Lower leg skin (tissue), 4 donors: Measurements from ENCODE around the gene LCMT1. TPM values are rescaled to one million over a fixed set of nuclear protein-coding genes. Genes with fewer than 3 reads are reported as not detected.
"Not testable (repeated sequence)": the region's sequence is repeated elsewhere in the genome, so short reads cannot be mapped to it uniquely, and the experiment has no call there.

Experiments used
- DNase-seq, 2 donors: peaks; one replicate each; pipeline ENCODE4 v3.0.0-alpha.2; 2019; ENCODE audit warnings: low spot score in 2 of 2
- H3K4me3 ChIP-seq: fragments of 200-600 bp; sonication (generic); 2 replicates; pipeline ENCODE4 v1.5.1; 2017; ENCODE audit warnings: mild to moderate bottlenecking, low read depth; ENCODE audit not compliant: poor library complexity, severe bottlenecking
- CTCF ChIP-seq, 3 donors: fragments of 450-650 bp; IDR thresholded peaks; one replicate each; pipeline ENCODE4 v1.5.1; 2016; ENCODE audit warnings: antibody characterized with exemption in 3 of 3, mild to moderate bottlenecking in 3 of 3, moderate library complexity in 2 of 3
- POLR2A ChIP-seq, 2 donors: fragments of 450-650 bp; IDR thresholded peaks; one replicate each; pipeline ENCODE4 v1.6.1; 2016 to 2017; ENCODE audit warnings: antibody characterized with exemption in 2 of 2, mild to moderate bottlenecking in 1 of 2, moderate library complexity in 1 of 2
- WGBS, 2 donors: methylation state at CpG; one replicate each; pipeline ENCODE4 v1.1.5; 2018; 5-methylcytosine and 5-hydroxymethylcytosine counted together
- intact Hi-C: fragments of 100-400 bp; cut with DNase I; formaldehyde crosslinking; loops from one replicate; pipeline ENCODE4 v1.15.0; 2023; ENCODE audit warnings: low total_unique reads
- total RNA-seq, 4 donors: library from RNA; depleted of rRNA; stranded (reverse); fragments of >200 nt; gene quantifications; one replicate each; pipeline ENCODE4 v1.1.0, GENCODE V29; 2016

The LCMT1 gene
- total RNA-seq, 4 donors from 2014 or later = 33.6 to 46.8 (median 38.2) TPM

- intact Hi-C loops = no loop called here
These were observed 1.1 kb upstream of the LCMT1 start for GRCh38 chr16:25110387-25110947.

GRCh38 chr16:25114121-25114520 lies 2.6 kb downstream of the LCMT1 start:
- DNase-seq = no peak
- TF ChIP-seq POLR2A (IDR thresholded peaks at IDR 0.05) (no peak), CTCF (IDR thresholded peaks at IDR 0.05) (no peak)
- intact Hi-C loops = no loop called here
- 88 to 95% methylated on average over 1 of the region's 1 CpG for WGBS, 2 donors
- no peak overlapping the region for H3K4me3 ChIP-seq

More at GRCh38 chr16:25110387-25110947, 1.1 kb upstream of the LCMT1 start:
- no peak for TF ChIP-seq POLR2A (IDR thresholded peaks at IDR 0.05)
- no peak for TF ChIP-seq CTCF (IDR thresholded peaks at IDR 0.05)
- H3K4me3 ChIP-seq = no peak overlapping the region
- 24 to 34% methylated on average over 8 of the region's 8 CpGs for WGBS, 2 donors
- no peak for DNase-seq

- no peak for TF ChIP-seq POLR2A (IDR thresholded peaks at IDR 0.05)
- no peak for TF ChIP-seq CTCF (IDR thresholded peaks at IDR 0.05)
- intact Hi-C loops = no loop called here
- no peak overlapping the region for H3K4me3 ChIP-seq
- WGBS, 2 donors = 81 to 86% methylated on average over 14 of the region's 14 CpGs
- DNase-seq = no peak
These were observed 7.5 kb downstream of the LCMT1 start for GRCh38 chr16:25118851-25119578.

- intact Hi-C loops = loop anchor here (10.0 kb wide), 1 partner anchor 67 kb away; no protein-coding TSS in a partner anchor
- no peak overlapping the region for H3K4me3 ChIP-seq
- 80 to 81% methylated on average over 6 of the region's 6 CpGs for WGBS, 2 donors
- no peak for TF ChIP-seq POLR2A (IDR thresholded peaks at IDR 0.05)
- no peak for TF ChIP-seq CTCF (IDR thresholded peaks at IDR 0.05)
- DNase-seq = no peak
These were observed 10.5 kb downstream of the LCMT1 start for GRCh38 chr16:25121824-25122600.

- WGBS, 2 donors = 41 to 48% methylated on average over 3 of the region's 3 CpGs
- intact Hi-C loops = loop anchor here (10.0 kb wide), 1 partner anchor 70 kb away; no protein-coding TSS in a partner anchor
- TF ChIP-seq POLR2A (IDR thresholded peaks at IDR 0.05) (no peak), CTCF (IDR thresholded peaks at IDR 0.05) (no peak)
- DNase-seq = no peak
- no peak overlapping the region for H3K4me3 ChIP-seq
These were observed 13.0 kb downstream of the LCMT1 start for GRCh38 chr16:25124503-25124902.

- intact Hi-C loops = loop anchor here (10.0 kb wide), 1 partner anchor 71 kb away; no protein-coding TSS in a partner anchor
- DNase-seq = peak; percentile 20 to 85
- not testable (repeated sequence) for H3K4me3 ChIP-seq
- 77 to 81% methylated on average over 13 of the region's 13 CpGs for WGBS, 2 donors
These were observed 14.6 kb downstream of the LCMT1 start for GRCh38 chr16:25126086-25126666.
